HCT116 (cell line): ENCODE measurements around the gene PCBP3.

Source experiments
- POLR2A ChIP-seq: IDR thresholded peaks from 2 replicates; pipeline ENCODE4 v1.7.0; 2011; ENCODE audit warnings: borderline replicate concordance; ENCODE audit not compliant: insufficient read depth, insufficient read length; ENCODE audit errors: extremely low read depth
- SRF ChIP-seq: IDR thresholded peaks from 2 replicates; pipeline ENCODE4 v1.6.1; 2012; ENCODE audit warnings: low read depth
- YY1 ChIP-seq: IDR thresholded peaks from 2 replicates; pipeline ENCODE4 v1.6.1; 2011; ENCODE audit warnings: low read length, low read depth, moderate library complexity, mild to moderate bottlenecking; ENCODE audit not compliant: insufficient replicate concordance; ENCODE audit errors: extremely low read depth
- TF ChIP-seq, protein P1 (sequence below), 3 experiments: fragments of 200-600 bp in 1 of 3; sonication (generic) in 1 of 3; IDR thresholded peaks in 2 of 3; conservative IDR thresholded peaks in 1 of 3; 2 replicates each; pipeline ENCODE4 v1.5.1; 2012 to 2017; ENCODE audit warnings: low read depth in 2 of 3, low read length in 2 of 3, antibody characterized with exemption in 1 of 3, borderline replicate concordance in 1 of 3, control low read depth in 1 of 3, mild to moderate bottlenecking in 1 of 3, mixed read lengths in 1 of 3, mixed run types in 1 of 3, moderate library complexity in 1 of 3; ENCODE audit not compliant: insufficient read depth in 1 of 3

DNA sequence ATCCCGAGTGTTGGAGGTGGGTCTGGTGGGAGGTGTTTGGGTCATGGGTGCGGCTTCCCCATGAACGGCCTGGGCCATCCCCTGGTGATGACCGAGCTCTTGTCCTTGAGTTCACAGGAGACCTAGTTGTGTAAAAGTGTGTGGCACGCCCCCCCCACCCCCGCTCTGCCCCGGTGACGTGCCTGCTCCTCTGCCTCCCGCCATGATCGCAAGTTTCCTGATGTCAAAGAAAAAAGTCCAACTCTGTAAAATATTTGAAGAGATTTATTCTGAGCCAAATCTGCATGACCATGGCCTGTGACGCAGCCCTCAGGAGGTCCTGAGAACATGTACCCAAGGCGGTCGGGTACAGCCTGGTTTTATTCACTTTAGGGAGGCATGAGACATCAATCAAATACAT, 212.9 kb downstream of the PCBP3 start:
- TF ChIP-seq, protein P1, sequence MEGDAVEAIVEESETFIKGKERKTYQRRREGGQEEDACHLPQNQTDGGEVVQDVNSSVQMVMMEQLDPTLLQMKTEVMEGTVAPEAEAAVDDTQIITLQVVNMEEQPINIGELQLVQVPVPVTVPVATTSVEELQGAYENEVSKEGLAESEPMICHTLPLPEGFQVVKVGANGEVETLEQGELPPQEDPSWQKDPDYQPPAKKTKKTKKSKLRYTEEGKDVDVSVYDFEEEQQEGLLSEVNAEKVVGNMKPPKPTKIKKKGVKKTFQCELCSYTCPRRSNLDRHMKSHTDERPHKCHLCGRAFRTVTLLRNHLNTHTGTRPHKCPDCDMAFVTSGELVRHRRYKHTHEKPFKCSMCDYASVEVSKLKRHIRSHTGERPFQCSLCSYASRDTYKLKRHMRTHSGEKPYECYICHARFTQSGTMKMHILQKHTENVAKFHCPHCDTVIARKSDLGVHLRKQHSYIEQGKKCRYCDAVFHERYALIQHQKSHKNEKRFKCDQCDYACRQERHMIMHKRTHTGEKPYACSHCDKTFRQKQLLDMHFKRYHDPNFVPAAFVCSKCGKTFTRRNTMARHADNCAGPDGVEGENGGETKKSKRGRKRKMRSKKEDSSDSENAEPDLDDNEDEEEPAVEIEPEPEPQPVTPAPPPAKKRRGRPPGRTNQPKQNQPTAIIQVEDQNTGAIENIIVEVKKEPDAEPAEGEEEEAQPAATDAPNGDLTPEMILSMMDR (IDR thresholded peaks at IDR 0.05 in 2 of 3, conservative IDR thresholded peaks at IDR 0.05 in 1 of 3; ENCODE audit: borderline replicate concordance in 1 of 3, insufficient read depth in 1 of 3, low read depth in 2 of 3, low read length in 2 of 3) = no peak
- TF ChIP-seq POLR2A (no peak), SRF (no peak), YY1 (no peak)
